Stomach (tissue), 4 donors: Measurements from ENCODE around the gene LRIG1.

Source experiments
- POLR2A ChIP-seq, 4 donors: fragments of 450-650 bp; IDR thresholded peaks; one replicate each; pipeline ENCODE4 v1.6.1; 2016; ENCODE audit warnings: antibody characterized with exemption in 4 of 4, control low read depth in 2 of 4, mild to moderate bottlenecking in 1 of 4, moderate library complexity in 1 of 4
- POLR2AphosphoS5 ChIP-seq, 3 donors: sonication (generic); formaldehyde crosslinking; IDR thresholded peaks; one replicate each; pipeline ENCODE4 v1.6.1; 2016; ENCODE audit warnings: antibody characterized with exemption in 3 of 3
- TF ChIP-seq, protein P1 (sequence below), 7 experiments: fragments of 450-650 bp in 4 of 7; fragments of 200-600 bp in 3 of 7; sonication (generic) in 3 of 7; IDR thresholded peaks; one replicate each; pipeline ENCODE4 v1.5.1; 2016 to 2019; ENCODE audit warnings: antibody characterized with exemption in 7 of 7, control low read depth in 2 of 7, mild to moderate bottlenecking in 1 of 7

- TF ChIP-seq, protein P1, sequence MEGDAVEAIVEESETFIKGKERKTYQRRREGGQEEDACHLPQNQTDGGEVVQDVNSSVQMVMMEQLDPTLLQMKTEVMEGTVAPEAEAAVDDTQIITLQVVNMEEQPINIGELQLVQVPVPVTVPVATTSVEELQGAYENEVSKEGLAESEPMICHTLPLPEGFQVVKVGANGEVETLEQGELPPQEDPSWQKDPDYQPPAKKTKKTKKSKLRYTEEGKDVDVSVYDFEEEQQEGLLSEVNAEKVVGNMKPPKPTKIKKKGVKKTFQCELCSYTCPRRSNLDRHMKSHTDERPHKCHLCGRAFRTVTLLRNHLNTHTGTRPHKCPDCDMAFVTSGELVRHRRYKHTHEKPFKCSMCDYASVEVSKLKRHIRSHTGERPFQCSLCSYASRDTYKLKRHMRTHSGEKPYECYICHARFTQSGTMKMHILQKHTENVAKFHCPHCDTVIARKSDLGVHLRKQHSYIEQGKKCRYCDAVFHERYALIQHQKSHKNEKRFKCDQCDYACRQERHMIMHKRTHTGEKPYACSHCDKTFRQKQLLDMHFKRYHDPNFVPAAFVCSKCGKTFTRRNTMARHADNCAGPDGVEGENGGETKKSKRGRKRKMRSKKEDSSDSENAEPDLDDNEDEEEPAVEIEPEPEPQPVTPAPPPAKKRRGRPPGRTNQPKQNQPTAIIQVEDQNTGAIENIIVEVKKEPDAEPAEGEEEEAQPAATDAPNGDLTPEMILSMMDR (IDR thresholded peaks at IDR 0.05): no peak
- TF ChIP-seq POLR2A (IDR thresholded peaks at IDR 0.05) (no peak), POLR2AphosphoS5 (IDR thresholded peaks at IDR 0.05) (no peak)
Measured at GRCh38 chr3:66470285-66470684, 30.5 kb downstream of the LRIG1 start.
